ENCODE data around the gene ATF7IP. TPM values are rescaled to one million over a fixed set of nuclear protein-coding genes. Genes with fewer than 3 reads are reported as not detected.
"Not testable (repeated sequence)": the region's sequence is repeated elsewhere in the genome, so short reads cannot be mapped to it uniquely, and the experiment has no call there.

Gene ATF7IP
- polyA plus RNA-seq, 1 experiment: 26.6 TPM

DNA sequence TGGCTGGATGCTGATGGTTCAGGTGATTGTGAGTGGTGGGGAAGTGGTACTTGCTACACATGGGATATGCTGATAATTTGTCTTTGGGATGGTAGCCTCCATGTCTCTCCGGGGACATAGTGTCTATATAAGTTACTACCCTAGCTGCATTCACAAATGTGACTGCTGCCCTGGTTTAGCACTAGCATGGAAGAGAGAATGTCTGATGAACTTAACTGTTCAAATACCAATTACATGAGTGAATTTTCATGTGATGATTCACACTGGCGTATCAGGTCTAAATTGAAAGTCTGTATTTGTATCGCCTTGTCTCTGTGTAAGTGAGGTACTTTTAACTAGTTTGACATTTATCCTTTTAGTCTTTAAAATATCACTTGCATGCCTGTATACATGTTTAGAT is 34.4 kb downstream of the ATF7IP start:
- no peak for DNase-seq (ENCODE audit: low read depth, low spot score)
- H3K27ac ChIP-seq (ENCODE audit: low read depth, low read length): peak overlapping the region; percentile 58
- CTCF ChIA-PET: interaction anchor here (1.2 kb wide), 1 partner anchor 18 kb away, joined by 3 read pairs; no protein-coding TSS in a partner anchor

DNA sequence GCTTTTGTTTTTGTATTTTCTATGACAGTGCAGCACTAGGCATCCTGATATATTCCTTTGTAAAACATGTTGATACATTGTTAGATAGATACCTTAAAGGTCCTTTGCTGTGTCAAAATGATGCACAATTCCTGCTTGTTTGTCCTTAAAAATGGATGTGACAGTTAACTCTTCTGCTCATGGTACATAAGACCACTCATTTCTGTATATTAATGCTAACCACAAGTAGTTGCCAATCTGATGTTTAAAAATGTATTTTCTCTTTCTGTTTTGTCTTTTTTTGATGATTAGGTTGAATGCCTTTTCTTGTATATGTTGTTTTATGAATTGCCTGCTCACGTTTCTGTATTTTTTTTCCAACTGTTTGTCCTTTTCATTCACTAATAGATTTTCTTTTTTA is 35.1 kb downstream of the ATF7IP start:
- no peak for DNase-seq (ENCODE audit: low read depth, low spot score)
- Histone ChIP-seq H3K27me3 (ENCODE audit: control insufficient read depth, insufficient read depth, low read length) (no peaks in the 10 kb centered on the region), H3K9me3 (ENCODE audit: control insufficient read depth, insufficient read depth, low read length) (no peaks in the 10 kb centered on the region), H3K27ac (ENCODE audit: low read depth, low read length) (no peak overlapping the region), H3K4me3 (ENCODE audit: low read depth, low read length) (no peak overlapping the region)
- ChIA-PET POLR2A (no interaction called here), CTCF (no interaction called here)
- TF ChIP-seq, protein P1, sequence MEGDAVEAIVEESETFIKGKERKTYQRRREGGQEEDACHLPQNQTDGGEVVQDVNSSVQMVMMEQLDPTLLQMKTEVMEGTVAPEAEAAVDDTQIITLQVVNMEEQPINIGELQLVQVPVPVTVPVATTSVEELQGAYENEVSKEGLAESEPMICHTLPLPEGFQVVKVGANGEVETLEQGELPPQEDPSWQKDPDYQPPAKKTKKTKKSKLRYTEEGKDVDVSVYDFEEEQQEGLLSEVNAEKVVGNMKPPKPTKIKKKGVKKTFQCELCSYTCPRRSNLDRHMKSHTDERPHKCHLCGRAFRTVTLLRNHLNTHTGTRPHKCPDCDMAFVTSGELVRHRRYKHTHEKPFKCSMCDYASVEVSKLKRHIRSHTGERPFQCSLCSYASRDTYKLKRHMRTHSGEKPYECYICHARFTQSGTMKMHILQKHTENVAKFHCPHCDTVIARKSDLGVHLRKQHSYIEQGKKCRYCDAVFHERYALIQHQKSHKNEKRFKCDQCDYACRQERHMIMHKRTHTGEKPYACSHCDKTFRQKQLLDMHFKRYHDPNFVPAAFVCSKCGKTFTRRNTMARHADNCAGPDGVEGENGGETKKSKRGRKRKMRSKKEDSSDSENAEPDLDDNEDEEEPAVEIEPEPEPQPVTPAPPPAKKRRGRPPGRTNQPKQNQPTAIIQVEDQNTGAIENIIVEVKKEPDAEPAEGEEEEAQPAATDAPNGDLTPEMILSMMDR (IDR thresholded peaks at IDR 0.05; ENCODE audit: low read depth, low read length): no peak

More for the DNA sequence above, 34.4 kb downstream of the ATF7IP start:
- Histone ChIP-seq H3K27me3 (ENCODE audit: control insufficient read depth, insufficient read depth, low read length) (no peaks in the 10 kb centered on the region), H3K9me3 (ENCODE audit: control insufficient read depth, insufficient read depth, low read length) (no peaks in the 10 kb centered on the region), H3K4me3 (ENCODE audit: low read depth, low read length) (peak overlapping the region; percentile 10; the same call in 1 of the 2 replicates)
- TF ChIP-seq, protein P1 (IDR thresholded peaks at IDR 0.05; ENCODE audit: low read depth, low read length): no peak
- POLR2A ChIA-PET: no interaction called here

DNA sequence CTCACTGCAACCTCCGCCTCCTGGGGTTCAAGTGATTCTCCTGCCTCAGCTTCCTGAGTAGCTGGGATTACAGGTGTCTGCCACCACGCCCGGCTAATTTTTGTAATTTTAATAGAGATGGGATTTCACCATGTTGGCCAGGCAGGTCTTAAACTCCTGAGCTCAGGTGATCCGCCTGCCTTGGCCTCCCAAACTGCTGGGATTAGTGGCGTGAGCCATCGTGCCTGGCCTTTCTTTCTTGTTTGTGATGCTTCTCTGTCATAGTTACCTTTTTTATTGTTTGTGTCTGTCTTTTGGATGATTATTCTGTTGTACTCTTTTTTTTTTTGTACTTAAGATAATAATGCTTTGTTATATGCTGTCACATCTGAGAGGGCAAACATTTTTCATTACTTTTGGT is 35.8 kb downstream of the ATF7IP start:
- CTCF ChIA-PET: interaction anchor here (0.6 to 0.7 kb wide), 2 partner anchors 15 to 36 kb away, joined by 3 to 4 read pairs; partner anchors contain the start of gene ATF7IP
- H3K4me3 ChIP-seq (ENCODE audit: low read depth, low read length); DNase-seq (ENCODE audit: low read depth, low spot score); H3K27me3 ChIP-seq (ENCODE audit: control insufficient read depth, insufficient read depth, low read length); H3K9me3 ChIP-seq (ENCODE audit: control insufficient read depth, insufficient read depth, low read length); H3K27ac ChIP-seq (ENCODE audit: low read depth, low read length): not testable (repeated sequence)
- POLR2A ChIA-PET: interaction anchor here (0.6 kb wide), 1 partner anchor 45 kb away, joined by 8 read pairs; no protein-coding TSS in a partner anchor

DNA sequence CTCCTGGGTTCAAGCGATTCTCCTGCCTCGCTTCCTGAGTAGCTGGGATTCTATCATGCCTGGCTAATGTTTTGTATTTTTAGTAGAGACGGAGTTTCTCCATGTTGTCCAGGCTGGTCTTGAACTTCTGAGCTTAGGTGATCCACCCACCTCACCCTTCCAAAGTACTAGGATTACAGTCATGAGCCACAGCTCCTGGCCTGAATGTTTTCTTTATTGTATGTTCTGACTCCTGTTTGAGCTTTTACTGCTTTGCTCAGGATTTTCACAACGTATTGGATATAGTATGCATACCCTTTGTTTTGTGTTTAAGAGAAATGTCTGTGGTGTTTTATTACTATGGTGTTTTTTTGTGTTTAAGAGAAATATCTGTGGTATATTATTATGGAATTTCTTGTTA is 37.2 kb downstream of the ATF7IP start:
- Histone ChIP-seq H3K4me3 (ENCODE audit: low read depth, low read length) (no peak overlapping the region), H3K27ac (ENCODE audit: low read depth, low read length) (no peak overlapping the region), H3K9me3 (ENCODE audit: control insufficient read depth, insufficient read depth, low read length) (no peaks in the 10 kb centered on the region; the same call in 1 of the 2 replicates), H3K27me3 (ENCODE audit: control insufficient read depth, insufficient read depth, low read length) (no peaks in the 10 kb centered on the region)
- ChIA-PET CTCF (interaction anchor here (0.7 to 1.5 kb wide), 4 partner anchors 12 to 149 kb away, joined by 3 to 5 read pairs (median 4); no protein-coding TSS in a partner anchor), POLR2A (no interaction called here)
- TF ChIP-seq, protein P1 (IDR thresholded peaks at IDR 0.05; ENCODE audit: low read depth, low read length): no peak
- DNase-seq (ENCODE audit: low read depth, low spot score): no peak

DNA sequence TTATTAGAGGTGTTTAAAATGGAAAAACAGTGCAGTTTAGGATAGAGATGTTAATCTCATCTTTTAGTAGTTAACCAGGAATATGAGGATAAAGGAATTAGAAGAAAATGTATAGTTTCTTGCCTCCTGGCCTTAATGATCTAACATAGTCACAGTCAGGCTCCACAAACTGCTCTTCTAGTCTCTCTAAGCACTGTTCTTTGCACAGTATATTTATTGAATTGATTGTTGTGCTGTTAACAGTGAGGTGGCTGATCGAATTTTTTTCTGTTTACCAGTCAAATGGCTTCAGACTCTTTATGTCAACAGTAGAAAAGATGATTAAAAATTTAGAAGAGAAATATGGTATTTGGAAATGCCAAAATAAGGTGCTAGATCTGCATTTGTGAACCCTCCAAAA is 37.8 kb downstream of the ATF7IP start:
- no peak for DNase-seq (ENCODE audit: low read depth, low spot score)
- ChIA-PET POLR2A (no interaction called here), CTCF (interaction anchor here (0.6 to 1.5 kb wide), 4 partner anchors 11 to 155 kb away, joined by 3 to 5 read pairs (median 4); no protein-coding TSS in a partner anchor)
- Histone ChIP-seq H3K27me3 (ENCODE audit: control insufficient read depth, insufficient read depth, low read length) (no peaks in the 10 kb centered on the region), H3K9me3 (ENCODE audit: control insufficient read depth, insufficient read depth, low read length) (no peaks in the 10 kb centered on the region; the same call in 1 of the 2 replicates), H3K4me3 (ENCODE audit: low read depth, low read length) (no peak overlapping the region), H3K27ac (ENCODE audit: low read depth, low read length) (no peak overlapping the region)
- TF ChIP-seq, protein P1 (IDR thresholded peaks at IDR 0.05; ENCODE audit: low read depth, low read length): no peak

Data from AG04450 (cell line).